NCI-H1417 (cell line): ENCODE measurements around the gene SELE.
A peak's percentile ranks its signal among the peaks of the same experiment; 100 is the strongest.
"Not testable (repeated sequence)": the region's sequence is repeated elsewhere in the genome, so short reads cannot be mapped to it uniquely, and the experiment has no call there.

Source experiments
- DNase-seq, 3 experiments: peaks; one replicate each; lab custom pipeline; 2025; lab: John Stamatoyannopoulos, UW

The SELE gene

GRCh38 chr1:169722779-169723178, 11.1 kb downstream of the SELE start:
- no peak for DNase-seq

GRCh38 chr1:169715100-169715499, 18.8 kb downstream of the SELE start:
- not testable (repeated sequence) for DNase-seq

DNA sequence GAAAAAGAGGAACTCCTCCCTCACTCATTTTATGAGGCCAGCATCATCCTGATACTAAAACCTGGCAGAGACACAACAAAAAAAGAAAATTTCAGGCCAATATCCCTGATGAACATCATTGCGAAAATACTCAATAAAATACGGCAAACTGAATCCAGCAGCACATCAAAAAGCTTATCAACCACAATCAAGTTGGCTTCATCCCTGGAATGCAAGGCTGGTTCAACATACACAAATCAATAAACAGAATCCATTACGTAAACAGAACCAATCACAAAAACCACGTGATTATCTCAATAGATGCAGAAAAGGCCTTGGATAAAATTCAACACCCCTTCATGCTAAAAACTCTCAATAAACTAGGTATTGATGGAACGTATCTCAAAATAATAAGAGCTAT, 20.8 kb downstream of the SELE start:
- not testable (repeated sequence) for DNase-seq

DNA sequence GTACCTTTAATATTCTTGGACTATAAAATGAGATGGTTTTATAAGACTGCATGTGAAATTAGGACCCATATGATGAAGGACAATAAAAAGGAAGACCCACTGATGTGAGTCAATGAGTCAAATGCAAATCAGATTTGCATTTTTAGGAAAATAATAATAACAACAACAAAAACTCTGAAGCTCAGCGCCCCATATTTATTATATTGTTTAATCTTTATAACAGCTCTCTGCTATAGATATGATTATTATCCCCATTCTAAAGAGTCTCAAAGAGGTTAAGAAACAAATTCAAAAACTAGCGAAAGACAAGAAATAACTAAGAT, 21.6 kb downstream of the SELE start:
- no peak for DNase-seq

GRCh38 chr1:169711469-169712308, 22.2 kb downstream of the SELE start, which contains the start of gene SELL:
TSS of gene SELL (minus strand) at chr1:169711620. CDS start at chr1:169711498, 122 bp downstream.
- peak; percentile 48 to 83 (median 60) for DNase-seq

DNA sequence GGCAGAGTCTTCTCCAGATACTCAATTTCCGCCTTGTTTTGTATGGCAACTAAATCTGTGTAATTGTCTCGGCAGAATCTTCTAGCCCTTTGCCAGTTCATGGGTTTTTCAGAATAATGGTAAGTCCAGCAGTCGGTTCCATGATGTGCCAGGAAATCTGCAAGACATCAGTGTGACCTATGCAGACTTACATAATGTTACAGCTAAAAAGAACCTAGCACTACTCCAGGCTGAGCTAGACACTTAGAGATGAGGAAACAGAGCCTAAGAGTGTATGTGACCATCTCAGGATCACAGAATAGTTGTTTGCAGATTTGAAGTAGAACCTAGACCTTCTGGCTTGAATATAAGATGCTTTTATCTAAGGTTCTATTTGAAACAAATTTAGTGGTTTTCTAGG, 25.2 kb downstream of the SELE start:
- DNase-seq = no peak

- no peak for DNase-seq
Observed at GRCh38 chr1:169707912-169708604, 25.8 kb downstream of the SELE start.

DNA sequence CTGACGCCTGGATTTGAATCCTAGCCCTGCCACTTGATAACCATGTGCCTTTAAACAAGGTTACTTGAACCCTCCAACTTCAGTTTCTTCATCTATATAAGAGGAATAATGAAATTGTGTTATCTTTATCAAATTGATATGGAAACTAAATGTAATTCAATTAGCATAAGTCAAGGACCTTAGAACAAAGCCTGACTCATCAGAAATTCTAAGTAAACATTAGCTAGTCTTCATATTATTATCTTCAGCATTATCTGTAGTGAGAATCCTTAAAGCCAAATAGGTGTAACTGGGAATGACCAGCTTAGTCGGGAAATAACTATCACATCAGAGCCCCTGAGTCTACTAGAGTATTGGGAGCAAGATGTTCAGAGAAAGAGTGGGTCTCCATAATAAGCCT, 29.1 kb downstream of the SELE start:
- DNase-seq = no peak

DNA sequence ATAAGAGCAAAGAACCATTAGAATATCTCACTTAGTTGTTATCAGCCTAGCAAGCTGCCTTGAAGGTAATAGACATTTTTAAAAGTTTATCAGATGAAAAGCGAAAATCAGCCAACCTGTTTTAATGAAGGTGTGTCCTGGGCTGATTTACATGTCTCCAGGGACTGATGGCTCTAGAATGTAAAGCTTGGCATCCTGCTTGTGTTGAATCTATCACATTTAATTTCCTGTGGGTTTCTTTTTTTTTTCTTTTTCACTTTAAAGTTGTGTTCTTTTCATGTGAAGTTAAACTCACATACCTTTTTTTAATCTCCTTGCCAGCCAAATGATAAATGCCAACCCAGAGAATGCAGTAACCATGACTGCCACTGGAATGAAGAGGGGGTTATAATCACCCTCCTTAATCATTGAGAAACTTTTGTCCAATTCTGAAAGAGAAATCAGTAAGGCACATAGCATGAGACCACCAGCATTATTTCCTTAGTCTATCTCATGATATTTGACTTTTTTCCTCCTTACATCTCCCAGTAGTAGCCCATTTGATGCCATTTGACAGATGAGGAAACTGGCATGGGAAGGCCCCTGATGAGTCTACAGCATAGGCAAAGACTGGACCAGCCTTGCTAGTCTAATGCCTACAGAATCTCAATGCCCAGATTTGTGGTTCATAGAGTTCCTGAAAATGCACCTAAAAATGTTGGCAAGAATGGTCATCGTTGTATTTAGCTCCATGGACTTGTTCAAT, 32.4 kb downstream of the SELE start:
- no peak for DNase-seq

DNA sequence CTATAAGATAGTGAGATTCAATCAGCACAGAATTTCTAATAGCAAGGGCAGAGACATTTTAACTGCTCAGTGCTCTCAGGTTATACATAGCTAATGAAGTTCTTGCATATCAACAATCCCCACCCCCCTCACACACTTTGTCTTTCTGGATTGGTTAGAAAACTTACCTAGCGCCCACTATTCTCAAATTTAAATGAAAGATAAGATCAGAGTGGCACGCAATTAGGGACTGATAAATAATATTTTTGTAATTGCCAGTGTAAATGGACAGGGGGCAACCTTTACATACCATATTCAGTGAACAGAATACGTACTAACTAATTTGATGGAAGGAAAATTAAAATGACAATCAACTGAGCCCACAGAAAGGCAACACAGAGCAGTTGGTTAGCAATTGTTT, 34.2 kb downstream of the SELE start:
- DNase-seq = no peak

DNA sequence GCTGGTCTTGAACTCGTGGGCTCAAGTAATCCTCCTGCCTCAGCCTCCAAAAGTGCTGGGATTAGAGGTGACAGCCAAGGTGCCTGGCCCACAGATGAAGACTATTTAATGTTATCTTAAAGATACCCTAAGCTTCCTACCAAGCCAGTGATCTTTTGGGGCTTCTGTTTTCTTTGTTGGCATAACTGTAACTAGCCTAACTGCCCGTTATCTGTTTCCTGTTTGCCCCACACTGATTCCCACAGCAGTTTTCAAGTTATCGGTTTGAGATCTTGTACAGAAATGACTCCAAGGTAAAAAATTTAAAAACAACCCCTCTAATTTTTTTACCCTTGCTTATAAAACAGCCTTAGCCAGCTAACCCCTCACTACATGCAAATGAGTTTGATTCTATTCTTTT, 34.9 kb downstream of the SELE start:
- no peak for DNase-seq

- no peak for DNase-seq
Observed at GRCh38 chr1:169697755-169698154, 36.1 kb downstream of the SELE start.

DNA sequence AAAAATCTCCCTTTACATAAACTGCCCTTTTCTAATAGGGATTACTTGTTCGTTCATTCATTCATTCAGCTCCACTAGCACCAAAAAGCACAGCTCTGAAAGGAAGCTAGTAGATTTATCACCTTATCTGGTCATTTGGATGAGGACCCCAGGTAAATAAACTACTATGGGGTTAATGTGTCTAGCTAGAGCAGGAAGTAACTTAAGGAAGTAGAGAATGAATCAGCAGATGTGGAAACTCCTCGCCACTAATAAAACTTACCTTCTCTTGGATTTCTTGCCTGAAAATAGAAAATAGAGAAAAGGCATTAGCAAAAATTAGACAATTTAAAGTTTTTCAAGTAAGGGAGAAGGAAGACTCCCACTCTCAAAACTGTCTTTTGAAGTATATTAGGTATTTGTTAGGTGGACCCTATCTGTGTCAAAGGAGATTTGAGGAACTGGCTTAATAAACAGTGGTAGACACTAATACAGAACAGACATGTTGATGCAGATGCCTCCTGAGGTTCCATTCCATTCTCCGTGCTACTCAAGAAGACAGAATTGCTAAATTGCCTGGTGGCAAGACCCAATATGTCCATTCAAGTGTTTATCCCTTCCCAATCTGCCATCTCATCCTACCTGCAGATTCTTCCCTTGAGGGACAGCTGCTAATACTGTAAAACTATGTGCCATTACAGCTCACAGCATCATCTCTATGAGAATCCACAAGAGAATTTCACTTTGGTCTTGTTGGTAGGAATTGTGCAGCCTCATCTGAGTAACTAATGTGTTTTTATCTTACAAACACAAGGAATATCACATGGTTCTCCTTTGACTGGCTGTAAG, 37.4 kb downstream of the SELE start:
- DNase-seq = no peak

DNA sequence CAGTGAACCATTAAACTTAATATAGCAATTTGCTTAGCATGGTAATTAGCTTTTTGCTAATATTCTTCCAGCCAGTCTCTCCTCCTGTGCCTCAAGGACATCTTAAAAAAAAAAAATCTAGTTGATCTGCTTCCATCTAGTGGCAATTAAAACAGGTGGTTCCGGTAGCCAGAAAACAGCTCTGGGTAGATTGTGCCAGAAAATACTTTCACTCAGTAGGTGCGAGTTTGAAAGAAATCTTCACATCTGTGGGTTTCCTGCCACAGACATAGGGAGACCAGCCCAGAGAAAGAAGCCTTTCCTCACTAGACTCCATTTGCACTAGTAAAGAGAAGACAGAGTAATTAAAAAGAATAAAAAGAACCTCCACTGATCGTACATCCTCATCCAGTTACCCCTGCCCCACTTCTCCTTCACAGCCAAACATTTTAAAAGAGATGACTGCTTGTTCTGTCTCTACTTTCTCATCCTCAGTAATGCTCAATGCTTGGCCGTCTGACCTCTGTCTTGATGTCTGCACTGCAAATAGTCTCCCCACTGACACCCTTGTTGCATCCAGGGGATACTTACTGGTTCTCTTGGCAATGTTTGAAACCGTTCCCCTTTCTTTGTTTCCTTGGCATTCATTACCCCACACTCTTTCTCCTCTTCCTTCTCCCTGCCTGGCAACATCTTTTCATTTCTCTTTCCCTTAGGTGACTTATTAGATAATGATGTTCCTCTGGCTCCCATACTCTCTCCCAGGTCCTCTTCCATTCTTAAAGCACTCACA, 39.4 kb downstream of the SELE start:
- DNase-seq = peak in 1 of 3 experiments; percentile 21

- no peak for DNase-seq
Observed at GRCh38 chr1:169692756-169693460, 41.0 kb downstream of the SELE start.

DNA sequence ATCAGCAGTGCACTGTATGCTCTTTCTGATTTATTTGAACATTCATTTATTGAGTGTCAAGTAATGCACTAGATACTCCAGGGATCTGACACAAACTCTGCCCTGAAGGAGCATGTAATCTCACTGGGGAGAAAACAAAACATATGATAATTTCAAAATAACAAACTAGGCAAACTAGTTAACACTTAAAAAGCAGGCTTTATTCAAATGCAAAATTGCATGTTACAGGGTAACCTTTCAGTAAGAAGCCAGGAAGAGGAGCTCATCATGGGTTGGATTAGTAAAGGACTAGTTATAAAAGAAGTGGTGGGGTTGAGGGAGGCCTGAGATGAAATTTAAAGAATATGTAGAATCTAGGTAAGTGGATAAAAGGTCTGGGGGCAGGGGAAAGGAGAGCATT, 43.4 kb downstream of the SELE start:
- DNase-seq = no peak

DNA sequence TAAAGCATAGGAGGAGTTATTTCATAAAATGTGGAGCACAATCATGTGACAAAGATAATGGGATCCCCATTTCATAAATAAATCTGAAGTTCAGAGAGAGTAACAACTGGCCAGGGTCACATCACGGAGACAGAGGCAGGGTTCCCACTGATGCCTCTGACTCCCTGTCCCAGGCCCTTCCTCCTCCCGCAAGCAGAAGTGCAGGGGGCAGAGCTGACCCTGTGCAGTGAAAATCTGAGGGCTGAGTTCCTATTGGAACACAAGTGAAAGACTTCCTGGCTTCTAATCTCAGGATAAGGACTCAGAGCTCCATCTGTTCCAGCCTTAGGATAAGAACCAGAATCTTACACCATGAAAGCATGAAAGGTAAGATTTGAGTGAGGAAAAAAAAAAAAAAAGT, 44.5 kb downstream of the SELE start:
- no peak for DNase-seq

- not testable (repeated sequence) for DNase-seq
Observed at GRCh38 chr1:169688377-169688776, 45.5 kb downstream of the SELE start.

DNA sequence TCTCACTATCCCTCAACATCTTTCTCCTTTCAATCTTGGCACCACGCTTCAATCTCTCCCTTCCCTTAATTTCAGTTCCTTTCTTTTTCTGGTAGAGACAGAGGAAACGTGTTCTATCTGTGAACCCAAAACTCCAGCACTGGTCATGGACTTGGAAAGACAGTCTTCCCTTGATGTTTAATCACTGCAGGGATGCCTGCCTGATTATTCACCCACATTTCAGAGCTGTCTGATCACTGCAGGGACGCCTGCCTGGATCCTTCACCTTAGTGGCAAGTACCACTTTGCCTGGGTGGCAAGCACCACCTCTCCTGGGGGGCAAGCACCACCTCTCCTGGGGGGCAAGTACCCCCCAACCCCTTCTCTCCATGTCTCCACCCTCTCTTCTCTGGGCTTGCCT, 50.2 kb downstream of the SELE start:
- DNase-seq = no peak

DNA sequence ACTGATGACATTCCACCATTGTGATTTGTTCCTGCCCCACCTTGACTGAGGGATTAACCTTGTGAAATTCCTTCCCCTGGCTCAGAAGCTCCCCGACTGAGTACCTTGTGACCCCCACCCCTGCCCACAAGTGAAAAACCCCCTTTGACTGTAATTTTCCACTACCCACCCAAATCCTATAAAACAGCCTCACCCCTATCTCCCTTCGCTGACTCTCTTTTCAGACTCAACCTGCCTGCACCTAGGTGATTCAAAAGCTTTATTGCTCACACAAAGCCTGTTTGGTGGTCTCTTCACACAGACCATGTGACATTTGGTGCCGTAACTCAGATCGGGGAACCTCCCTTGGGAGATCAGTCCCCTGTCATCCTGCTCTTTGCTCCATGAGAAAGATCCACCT, 50.7 kb downstream of the SELE start:
- DNase-seq = not testable (repeated sequence)
